Measurements from ENCODE around the gene HOXA11. TPM values are rescaled to one million over a fixed set of nuclear protein-coding genes. Genes with fewer than 3 reads are reported as not detected.

Gene HOXA11
- total and polyA plus RNA-seq, 2 donors, result 9.3 to 39.1 TPM

DNA sequence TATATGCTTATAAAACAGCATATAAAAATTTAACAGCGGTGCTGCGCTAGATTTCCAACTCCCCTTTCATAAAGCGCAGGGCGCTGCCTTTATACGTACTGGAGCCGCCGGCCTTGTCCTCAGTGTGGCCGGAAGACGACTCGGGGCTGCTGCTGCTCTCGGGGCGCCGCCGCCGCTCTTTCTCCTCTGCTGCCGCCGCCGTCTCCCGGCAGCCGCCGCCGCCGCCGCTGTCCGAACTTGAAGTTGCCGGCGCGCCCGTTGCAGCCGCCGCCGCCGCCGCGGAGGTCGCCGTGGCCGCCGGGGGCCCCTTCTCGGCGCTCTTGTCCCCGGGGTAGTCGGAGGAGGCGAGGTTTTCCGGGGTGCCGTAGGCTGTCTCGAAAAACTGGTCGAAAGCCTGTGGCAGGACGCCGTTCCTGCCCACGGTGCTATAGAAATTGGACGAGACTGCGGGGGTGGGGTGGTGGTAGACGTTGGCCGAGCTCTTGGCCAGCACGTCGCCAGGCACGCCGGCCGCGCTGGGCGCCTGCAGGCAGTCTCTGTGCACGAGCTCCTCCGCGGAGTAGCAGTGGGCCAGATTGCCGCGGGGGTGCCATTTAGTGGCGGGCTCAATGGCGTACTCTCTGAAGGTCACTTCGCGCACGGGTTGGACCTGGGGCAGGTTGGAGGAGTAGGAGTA, 557 bp downstream of the HOXA11 start:
- DNase-seq (ENCODE audit: extremely low spot score), result no peak
- Histone ChIP-seq H3K4me1 (ENCODE audit: insufficient read depth) (no peaks in the 10 kb centered on the region), H3K4me3 (ENCODE audit: low read depth, low read length) (peak overlapping the region; percentile 82), H3K36me3 (ENCODE audit: insufficient read depth) (no peaks in the 10 kb centered on the region), H3K27ac (ENCODE audit: low read depth) (peak overlapping the region; percentile 95)
- WGBS, result under 1% methylated on average over 72 of the region's 72 CpGs

DNA sequence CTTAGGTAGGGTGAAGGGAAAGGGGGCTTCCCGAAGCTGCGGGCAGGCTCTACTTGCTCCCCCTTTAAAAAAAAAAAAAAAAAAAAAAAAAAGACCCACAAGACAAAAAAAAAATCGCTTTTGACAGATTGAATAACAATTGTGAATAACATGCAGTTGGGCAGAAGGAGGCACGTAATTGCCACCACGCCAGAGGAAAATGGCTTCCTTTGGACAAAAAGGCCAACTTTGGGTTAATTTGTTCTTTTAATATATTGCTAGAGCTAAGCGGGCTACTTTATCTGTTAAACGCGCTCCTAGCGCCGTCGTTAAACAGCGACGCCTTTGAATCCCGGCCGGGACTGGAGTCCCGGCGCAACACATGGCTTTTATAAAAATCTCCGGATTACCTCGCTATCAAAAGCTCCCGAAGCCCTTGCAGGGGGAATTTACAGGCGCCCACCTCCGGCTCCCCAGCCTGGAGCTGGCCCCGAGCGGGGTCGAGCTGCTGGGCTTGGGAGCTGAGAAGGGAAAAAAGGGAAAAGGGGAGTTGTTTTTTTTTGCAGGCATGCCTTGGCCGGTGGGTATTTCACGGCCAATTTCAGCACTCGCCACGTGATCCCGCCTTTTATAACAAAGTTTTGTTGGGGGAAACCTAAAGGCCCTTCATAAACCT, 1.2 kb downstream of the HOXA11 start:
- peak overlapping the region; percentile 82 for H3K4me3 ChIP-seq (ENCODE audit: low read depth, low read length)
- H3K36me3 ChIP-seq (ENCODE audit: insufficient read depth), result no peaks in the 10 kb centered on the region
- H3K27ac ChIP-seq (ENCODE audit: low read depth), result peak overlapping the region; percentile 95
- no peaks in the 10 kb centered on the region for H3K4me1 ChIP-seq (ENCODE audit: insufficient read depth)
- WGBS, result under 1% methylated on average over 30 of the region's 30 CpGs
- DNase-seq (ENCODE audit: extremely low spot score), result no peak

GRCh38 chr7:27182861-27183681, 2.0 kb downstream of the HOXA11 start:
- WGBS, result 10% methylated on average over 39 of the region's 39 CpGs
- no peaks in the 10 kb centered on the region for H3K36me3 ChIP-seq (ENCODE audit: insufficient read depth)
- H3K4me3 ChIP-seq (ENCODE audit: low read depth, low read length), result peak overlapping the region; percentile 82
- no peaks in the 10 kb centered on the region for H3K4me1 ChIP-seq (ENCODE audit: insufficient read depth)
- H3K27ac ChIP-seq (ENCODE audit: low read depth), result peak overlapping the region; percentile 63
- no peak for DNase-seq (ENCODE audit: extremely low spot score)

- Histone ChIP-seq H3K4me1 (ENCODE audit: insufficient read depth) (no peaks in the 10 kb centered on the region), H3K36me3 (ENCODE audit: insufficient read depth) (no peaks in the 10 kb centered on the region), H3K4me3 (ENCODE audit: low read depth, low read length) (peak overlapping the region; percentile 82), H3K27ac (ENCODE audit: low read depth) (no peak overlapping the region)
- 52% methylated on average over 4 of the region's 4 CpGs for WGBS
- DNase-seq (ENCODE audit: extremely low spot score), result no peak
Measured at GRCh38 chr7:27182285-27182841, 2.7 kb downstream of the HOXA11 start.

DNA sequence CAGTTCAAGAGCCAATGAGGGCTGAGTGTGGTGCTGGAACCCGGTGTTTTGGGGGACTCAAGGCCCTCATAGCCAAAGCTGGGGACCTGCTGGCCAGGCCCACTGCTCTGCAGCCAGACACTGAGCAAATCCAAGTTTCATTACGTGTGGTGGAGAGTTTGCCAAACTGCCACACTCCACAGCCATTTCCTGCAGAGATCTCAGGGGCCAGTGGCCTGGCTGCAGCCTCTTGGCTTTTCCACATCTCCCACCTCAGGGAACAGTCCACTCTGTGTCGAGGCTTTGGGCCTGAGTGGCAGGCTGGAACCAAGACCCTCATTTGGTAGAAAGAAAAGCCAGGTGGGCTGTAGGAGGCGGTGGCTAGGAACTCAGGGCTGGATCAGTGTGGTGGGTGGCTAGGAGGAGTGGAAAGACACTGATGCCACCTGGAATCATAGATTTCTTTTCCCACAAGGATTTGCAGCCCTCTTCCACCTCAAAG, 3.2 kb downstream of the HOXA11 start:
- 57% methylated on average over 4 of the region's 4 CpGs for whole genome bisulfite sequencing
- no peak overlapping the region for H3K27ac ChIP-seq (ENCODE audit: low read depth)
- DNase-seq (ENCODE audit: extremely low spot score), result no peak
- H3K4me1 ChIP-seq (ENCODE audit: insufficient read depth), result no peaks in the 10 kb centered on the region
- H3K36me3 ChIP-seq (ENCODE audit: insufficient read depth), result no peaks in the 10 kb centered on the region
- H3K4me3 ChIP-seq (ENCODE audit: low read depth, low read length), result peak overlapping the region; percentile 11

GRCh38 chr7:27180431-27181420, 4.3 kb downstream of the HOXA11 start:
- WGBS, result 58% methylated on average over 12 of the region's 12 CpGs
- peak overlapping the region; percentile 73 for H3K27ac ChIP-seq (ENCODE audit: low read depth)
- peak overlapping the region; percentile 1 for H3K4me3 ChIP-seq (ENCODE audit: low read depth, low read length)
- DNase-seq (ENCODE audit: extremely low spot score), result no peak
- H3K36me3 ChIP-seq (ENCODE audit: insufficient read depth), result no peaks in the 10 kb centered on the region
- H3K4me1 ChIP-seq (ENCODE audit: insufficient read depth), result no peaks in the 10 kb centered on the region

GRCh38 chr7:27179503-27180430, 5.3 kb downstream of the HOXA11 start:
- no peak for DNase-seq (ENCODE audit: extremely low spot score)
- Histone ChIP-seq H3K4me3 (ENCODE audit: low read depth, low read length) (peak overlapping the region; percentile 47), H3K27ac (ENCODE audit: low read depth) (peak overlapping the region; percentile 90), H3K4me1 (ENCODE audit: insufficient read depth) (no peaks in the 10 kb centered on the region), H3K36me3 (ENCODE audit: insufficient read depth) (no peaks in the 10 kb centered on the region)
- WGBS, result 5% methylated on average over 56 of the region's 56 CpGs

GRCh38 chr7:27179030-27179429, 6.0 kb downstream of the HOXA11 start:
- H3K27ac ChIP-seq (ENCODE audit: low read depth), result peak overlapping the region; percentile 90
- no peaks in the 10 kb centered on the region for H3K4me1 ChIP-seq (ENCODE audit: insufficient read depth)
- 27% methylated on average over 14 of the region's 14 CpGs for WGBS

GRCh38 chr7:27178366-27178765, 6.7 kb downstream of the HOXA11 start:
- H3K27ac ChIP-seq (ENCODE audit: low read depth), result peak overlapping the region; percentile 64
- H3K4me3 ChIP-seq (ENCODE audit: low read depth, low read length), result peak overlapping the region; percentile 47
- no peaks in the 10 kb centered on the region for H3K4me1 ChIP-seq (ENCODE audit: insufficient read depth)
- WGBS, result 34% methylated on average over 6 of the region's 6 CpGs
- no peak for DNase-seq (ENCODE audit: extremely low spot score)
- H3K36me3 ChIP-seq (ENCODE audit: insufficient read depth), result no peaks in the 10 kb centered on the region

More at GRCh38 chr7:27179030-27179429, 6.0 kb downstream of the HOXA11 start:
- no peak for DNase-seq (ENCODE audit: extremely low spot score)
- peak overlapping the region; percentile 47 for H3K4me3 ChIP-seq (ENCODE audit: low read depth, low read length)
- H3K36me3 ChIP-seq (ENCODE audit: insufficient read depth), result no peaks in the 10 kb centered on the region

DNA sequence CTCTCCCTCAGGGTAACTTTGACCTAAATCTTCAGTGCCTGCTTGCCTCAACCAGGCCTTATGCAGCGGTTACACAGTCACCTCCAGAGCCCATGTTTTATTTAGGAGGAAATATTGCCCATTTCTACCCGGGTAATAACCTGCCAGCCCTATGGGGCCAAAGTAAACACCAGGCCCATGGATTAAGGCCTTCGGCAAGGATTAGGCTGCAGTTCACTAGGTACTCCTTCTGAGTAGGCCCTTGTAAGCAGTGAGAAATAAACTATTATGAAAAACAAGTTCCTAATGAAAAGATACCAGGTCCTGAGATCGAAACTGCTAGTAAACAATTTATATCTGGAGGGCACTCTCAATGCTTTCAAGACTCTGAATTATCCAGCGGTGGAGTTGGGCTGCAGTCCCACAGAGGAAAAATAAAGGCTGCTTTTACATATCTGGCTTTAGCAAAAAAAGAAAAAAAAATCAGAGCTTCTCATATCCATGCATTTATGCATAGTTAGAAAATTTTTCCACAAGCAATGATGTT, 7.2 kb downstream of the HOXA11 start:
- no peaks in the 10 kb centered on the region for H3K36me3 ChIP-seq (ENCODE audit: insufficient read depth)
- DNase-seq (ENCODE audit: extremely low spot score), result no peak
- 27% methylated on average over 5 of the region's 5 CpGs for WGBS
- peak overlapping the region; percentile 95 for H3K27ac ChIP-seq (ENCODE audit: low read depth)
- peak overlapping the region; percentile 47 for H3K4me3 ChIP-seq (ENCODE audit: low read depth, low read length)
- H3K4me1 ChIP-seq (ENCODE audit: insufficient read depth), result no peaks in the 10 kb centered on the region

- Histone ChIP-seq H3K36me3 (ENCODE audit: insufficient read depth) (no peaks in the 10 kb centered on the region), H3K4me3 (ENCODE audit: low read depth, low read length) (peak overlapping the region; percentile 47), H3K4me1 (ENCODE audit: insufficient read depth) (no peaks in the 10 kb centered on the region), H3K27ac (ENCODE audit: low read depth) (peak overlapping the region; percentile 95)
- 31% methylated on average over 22 of the region's 22 CpGs for WGBS
- DNase-seq (ENCODE audit: extremely low spot score), result no peak
Measured at GRCh38 chr7:27176962-27177794, 7.9 kb downstream of the HOXA11 start.

Measured in urinary bladder (tissue), 4 donors.